NCI-H345 treated with DMSO at 0.1 percent for 48 hours (cell line): ENCODE data around the gene PTCSC3.

Experiments
- DNase-seq: peaks from one replicate; lab custom pipeline; 2025; ENCODE audit not compliant: unreplicated experiment; lab: John Stamatoyannopoulos, UW

The PTCSC3 gene

DNA sequence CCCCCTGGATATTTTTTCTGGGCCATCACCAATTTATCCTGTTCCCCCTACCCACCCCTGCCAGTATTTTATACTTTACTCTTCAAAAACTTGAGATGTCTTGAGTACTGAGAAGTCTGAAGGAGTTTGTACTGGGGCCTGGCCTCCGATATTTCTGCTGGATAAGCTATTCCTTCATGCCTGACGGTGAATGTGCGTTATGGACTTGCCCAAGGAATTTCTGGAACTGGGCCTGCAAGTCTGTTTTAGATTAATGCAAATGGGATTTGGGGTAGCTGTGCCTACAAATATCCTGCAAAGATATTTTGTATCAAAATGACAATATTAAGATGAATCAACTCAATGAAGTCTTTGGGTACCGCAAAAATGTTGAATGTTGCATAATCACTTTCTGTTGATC is at the start of gene PTCSC3:
Gene PTCSC3 (minus strand): TSS at position 199 of the 400 bp plus-strand sequence.
- DNase-seq: no peak

GRCh38 chr14:36226164-36226563 is 49.6 kb upstream of the PTCSC3 start:
- no peak for DNase-seq

DNA sequence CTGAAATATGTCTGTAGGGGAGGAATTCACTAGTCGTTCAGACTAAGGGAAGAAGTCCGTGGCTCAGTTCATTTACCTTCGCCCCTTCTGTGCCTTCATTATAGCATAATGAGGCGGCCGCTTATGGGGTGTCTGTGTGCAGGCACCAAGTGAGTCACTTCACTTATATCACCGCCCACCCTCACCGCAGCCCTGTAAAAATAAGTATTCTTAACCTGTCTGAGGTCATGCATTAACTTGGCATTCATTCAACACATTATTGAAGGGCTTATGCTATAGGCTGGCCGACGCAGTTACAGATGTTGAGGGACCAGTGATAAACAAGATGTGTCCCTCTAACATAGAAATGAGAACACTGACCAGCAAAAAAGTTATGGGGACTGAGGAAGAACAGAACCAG is 47.7 kb upstream of the PTCSC3 start:
- no peak for DNase-seq

DNA sequence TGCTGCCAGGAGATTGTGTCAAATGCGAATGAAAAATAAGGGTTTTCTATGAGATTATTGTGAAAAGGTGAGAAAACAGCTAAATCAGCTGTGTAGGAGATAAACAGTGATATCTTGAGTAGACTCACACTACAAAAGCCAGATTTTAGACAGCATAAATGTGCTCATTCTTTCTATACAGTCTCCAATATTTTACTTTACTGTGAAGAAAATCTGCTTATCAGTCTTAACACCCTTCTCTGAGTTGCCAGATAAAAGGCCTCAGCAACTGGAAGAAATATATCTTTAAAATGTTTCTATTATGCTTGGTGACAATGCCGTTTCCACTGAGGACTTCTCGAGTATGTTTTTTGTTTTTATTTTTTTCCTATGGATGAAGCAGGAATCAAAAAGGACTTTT is 47.0 kb upstream of the PTCSC3 start:
- DNase-seq: no peak

GRCh38 chr14:36222952-36223468 is 46.5 kb upstream of the PTCSC3 start:
- DNase-seq: no peak

GRCh38 chr14:36222337-36222736 is 45.8 kb upstream of the PTCSC3 start:
- no peak for DNase-seq

DNA sequence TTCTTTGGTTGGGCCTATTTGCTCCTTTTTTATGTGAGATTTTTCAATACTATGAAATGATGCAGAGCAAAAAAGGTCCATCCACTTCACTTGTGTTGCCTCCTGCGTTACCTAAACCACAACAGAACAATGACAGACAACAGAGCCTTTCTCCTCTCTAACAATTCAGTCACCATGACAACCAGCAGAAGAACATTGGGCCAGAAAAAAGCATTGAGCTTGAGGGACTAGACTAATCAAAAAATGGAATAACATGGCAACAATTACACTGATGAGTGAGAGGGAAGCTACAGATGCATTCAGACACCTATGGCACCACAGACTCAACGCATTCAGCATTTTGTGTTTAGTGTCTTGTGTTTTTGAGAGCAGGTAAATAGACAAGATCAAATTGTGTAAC is 44.6 kb upstream of the PTCSC3 start:
- no peak for DNase-seq

DNA sequence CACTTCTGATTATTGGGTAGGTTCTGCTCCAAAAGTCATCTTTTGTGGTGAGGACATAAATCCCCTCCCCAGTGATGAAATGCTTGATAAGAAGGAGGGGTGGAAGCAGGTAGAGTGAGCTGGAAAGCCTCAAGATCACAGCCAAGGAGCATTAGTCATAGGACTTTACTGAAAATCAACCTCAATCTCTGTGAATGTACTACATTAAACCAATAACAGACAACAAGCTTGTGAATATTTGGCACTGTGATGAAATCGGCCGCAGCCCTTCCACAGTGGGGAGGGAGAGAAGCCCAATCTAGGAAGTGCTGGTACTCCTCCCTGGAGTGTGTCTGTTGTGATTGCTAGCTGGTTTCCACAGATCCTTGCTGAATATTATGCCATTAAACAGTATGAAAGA is 41.2 kb upstream of the PTCSC3 start:
- DNase-seq: no peak

GRCh38 chr14:36217027-36217426 is 40.5 kb upstream of the PTCSC3 start:
- DNase-seq: no peak

GRCh38 chr14:36215217-36215598 is 38.7 kb upstream of the PTCSC3 start:
- DNase-seq: no peak

DNA sequence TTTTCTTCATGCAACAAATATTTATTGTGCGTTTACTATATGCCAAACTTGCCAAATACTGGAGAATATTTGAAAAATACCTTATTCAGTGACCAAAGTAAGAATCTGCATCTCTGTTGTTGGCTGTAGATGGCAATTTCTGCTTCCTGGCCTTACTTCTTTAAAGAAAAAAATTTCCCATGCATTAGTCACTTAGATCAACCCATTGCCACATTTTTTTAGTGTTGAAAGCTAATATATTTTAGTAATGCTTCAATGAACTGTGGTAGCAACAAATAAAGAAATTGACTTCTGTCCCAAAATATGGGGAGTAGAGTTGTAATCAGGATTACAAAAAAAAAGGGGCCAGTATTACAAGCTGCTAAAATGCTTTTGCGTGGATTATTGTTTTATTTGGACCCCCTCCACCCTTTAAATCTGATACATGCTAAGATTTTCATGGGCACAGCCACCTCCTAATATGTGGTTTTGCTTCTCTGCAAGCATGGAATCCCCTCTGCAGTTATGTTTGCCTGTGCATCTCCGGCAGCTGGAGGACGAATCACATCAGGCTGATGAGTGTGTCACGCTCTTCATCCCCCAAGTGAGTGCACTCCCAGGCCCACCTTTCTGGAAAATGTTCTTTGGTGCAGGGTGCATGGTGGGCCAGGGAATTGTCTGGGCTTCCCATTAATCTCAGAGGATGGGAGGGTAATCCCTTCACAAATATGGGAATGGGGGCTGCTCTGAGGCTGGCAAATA is 38.1 kb upstream of the PTCSC3 start:
- DNase-seq: no peak

DNA sequence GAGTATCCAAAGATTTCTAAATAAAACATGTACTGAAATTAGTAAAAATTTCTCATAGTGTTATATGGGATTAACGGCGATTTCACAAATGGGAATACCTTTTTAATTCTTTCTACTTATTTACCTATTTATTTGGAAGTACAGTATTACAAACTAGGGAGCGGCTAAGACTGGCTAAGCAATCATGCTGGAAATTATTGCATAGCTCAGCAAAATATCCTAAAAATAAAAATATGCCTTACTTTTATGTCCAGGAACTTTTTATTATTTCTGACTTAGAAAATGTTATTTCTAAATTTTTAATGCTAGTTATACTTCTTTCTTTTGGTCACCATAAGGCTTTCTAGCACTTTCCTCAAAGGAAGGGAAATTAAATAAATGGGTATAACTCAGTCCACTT is 36.5 kb upstream of the PTCSC3 start:
- no peak for DNase-seq

DNA sequence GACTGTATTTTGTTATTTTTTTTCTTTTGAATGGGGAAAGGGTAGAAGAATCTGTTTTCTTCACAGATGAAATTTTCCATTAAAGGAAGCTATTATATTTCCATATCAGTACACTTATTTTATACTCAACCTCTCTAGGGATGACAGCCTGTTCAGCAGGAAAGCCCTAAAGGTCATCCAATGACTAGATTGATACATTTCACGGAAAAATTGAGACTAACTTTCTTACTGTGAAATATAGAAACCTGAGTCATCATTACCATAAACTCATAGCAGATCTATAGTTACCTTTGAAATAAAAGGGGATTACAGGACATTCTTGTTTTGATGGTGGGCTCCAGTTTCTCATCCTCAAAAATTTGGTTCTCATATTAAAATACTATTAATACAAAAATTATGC is 36.1 kb upstream of the PTCSC3 start:
- no peak for DNase-seq

DNA sequence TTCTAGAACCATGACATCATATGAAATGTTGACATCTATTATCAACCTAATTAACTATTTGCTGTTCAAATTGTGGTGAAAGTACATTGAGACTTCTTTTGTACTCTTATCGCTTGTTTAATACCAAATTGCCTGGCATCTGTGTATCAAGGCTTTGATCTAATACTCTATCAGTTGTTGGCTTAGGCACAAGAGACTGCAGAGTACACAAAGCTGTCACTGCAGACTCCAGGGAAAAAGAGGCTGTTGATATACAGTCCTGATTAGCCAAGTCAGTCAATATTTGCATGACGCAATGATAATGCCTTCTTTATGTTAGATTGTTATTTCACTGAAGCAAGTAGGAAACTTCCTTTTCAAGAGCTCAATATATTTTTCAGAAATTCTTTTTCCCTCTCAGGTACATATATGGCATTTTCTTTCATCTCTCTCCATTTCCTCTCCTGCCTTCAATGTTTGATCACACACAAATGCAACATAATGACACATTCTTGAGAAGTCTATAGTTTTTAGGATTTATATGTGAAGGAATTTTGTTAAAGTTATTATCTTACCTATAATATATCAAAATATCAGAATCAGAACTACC is 32.3 kb upstream of the PTCSC3 start:
- peak; percentile 70 for DNase-seq

DNA sequence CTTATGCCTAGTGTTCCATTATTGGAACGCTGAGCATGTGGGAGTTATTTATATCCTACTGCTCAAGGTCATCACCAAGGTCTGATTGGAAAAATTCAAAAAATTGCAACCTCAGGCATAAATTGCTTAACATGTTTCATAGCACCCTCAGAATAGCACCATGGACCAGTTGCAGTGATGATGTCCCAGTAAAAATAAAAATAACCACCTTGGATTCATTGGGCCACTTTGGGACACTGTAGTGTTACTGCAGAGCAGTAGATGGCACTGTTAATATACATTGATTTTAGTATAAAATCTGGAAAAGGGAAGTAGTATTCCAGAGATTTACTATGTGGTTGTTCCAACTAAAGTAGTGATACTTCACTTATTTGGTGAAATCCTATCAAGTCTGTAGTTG is 31.0 kb upstream of the PTCSC3 start:
- peak; percentile 58 for DNase-seq

DNA sequence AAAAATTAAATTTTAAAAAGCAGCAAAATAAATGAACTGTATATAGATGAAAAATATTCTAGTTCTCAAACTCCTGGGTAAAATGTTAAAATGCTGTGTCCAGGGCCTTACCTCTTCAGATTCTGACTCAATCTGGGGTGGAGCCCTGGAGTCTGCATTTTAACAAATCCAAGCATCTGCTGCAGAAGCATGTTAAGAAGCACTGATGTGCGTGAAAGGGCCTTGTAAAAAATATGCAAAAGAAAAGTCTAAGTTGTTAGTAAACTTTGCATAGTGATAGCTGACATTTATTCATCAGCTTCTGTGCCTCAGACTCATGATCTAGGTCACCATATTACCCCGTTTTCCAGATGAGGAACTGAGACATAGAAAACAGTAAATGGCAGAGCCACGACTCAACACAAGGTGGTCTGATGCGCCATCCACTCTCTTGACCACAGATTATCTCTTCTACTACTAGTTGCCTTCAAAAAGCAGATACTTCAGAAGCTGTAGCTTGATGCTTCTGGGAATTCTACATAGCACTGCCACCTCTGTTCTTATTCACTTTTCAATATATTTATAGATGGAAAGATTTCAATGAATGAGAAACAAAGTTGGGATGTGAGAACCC is 28.0 kb upstream of the PTCSC3 start:
- DNase-seq: no peak

GRCh38 chr14:36198378-36198777 is 21.9 kb upstream of the PTCSC3 start:
- no peak for DNase-seq

- DNase-seq: peak; percentile 92
These were observed 18.1 kb upstream of the PTCSC3 start for GRCh38 chr14:36194663-36195062.

GRCh38 chr14:36192530-36192929 is 16.0 kb upstream of the PTCSC3 start:
- no peak for DNase-seq

- no peak for DNase-seq
These were observed 6.9 kb upstream of the PTCSC3 start for GRCh38 chr14:36183402-36183801.

DNA sequence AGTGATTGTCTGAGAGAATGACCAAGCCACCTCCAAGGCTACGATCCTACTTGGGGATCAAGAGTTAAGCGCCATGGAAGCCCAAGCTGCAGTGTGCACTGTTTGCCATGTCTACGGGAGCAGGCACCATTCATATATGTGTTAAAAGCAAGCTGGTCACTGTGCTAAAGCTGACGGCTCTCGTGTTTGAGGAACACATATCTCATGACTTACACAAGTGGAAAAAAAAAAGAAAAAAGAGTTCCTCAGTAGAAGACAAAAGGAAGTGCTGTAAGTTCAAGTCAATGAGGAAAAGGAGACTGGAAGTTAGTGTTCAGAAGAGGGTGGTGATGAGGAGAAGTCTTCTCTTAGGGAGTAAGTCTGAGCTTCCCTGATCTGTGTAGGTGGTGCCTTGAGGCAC is 4.9 kb upstream of the PTCSC3 start:
- no peak for DNase-seq

DNA sequence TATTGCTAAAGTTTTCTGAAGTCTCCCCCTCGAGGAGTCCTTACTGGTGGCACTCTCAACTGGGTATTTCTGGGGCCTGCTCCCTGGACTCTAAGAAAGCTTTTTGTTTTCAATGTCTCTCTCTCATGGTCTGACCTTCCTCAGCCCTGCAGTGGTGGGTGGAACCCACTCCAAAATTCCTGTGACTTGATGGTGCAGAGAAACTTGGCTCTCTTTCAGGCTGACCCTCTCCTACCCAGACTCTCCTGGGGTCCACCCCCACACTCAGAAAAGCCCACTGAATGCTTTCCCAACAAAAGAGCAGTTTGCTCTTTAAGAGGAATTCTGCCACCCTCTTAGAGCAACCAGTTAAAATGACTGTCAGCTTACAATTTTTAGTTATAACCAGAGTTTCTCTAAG is 967 bp upstream of the PTCSC3 start:
- no peak for DNase-seq
